Neural cell (in vitro differentiated cells): ENCODE measurements around the gene ISG20L2. TPM values are rescaled to one million over a fixed set of nuclear protein-coding genes. Genes with fewer than 3 reads are reported as not detected.

Source experiments
- H2AFZ ChIP-seq: fragments of 200-600, 300-800 bp; sonication (generic), shearing (Covaris generic); 2 replicates; pipeline ENCODE4 v1.6.0; 2014; ENCODE audit warnings: low read depth, mild to moderate bottlenecking, antibody characterized with exemption, low read length, moderate library complexity
- H3F3A ChIP-seq: fragments of 200-600 bp; shearing (Covaris generic); 2 replicates; pipeline ENCODE4 v1.6.1; 2016; ENCODE audit warnings: mild to moderate bottlenecking, moderate library complexity, mixed read lengths, antibody characterized with exemption, low read length; ENCODE audit not compliant: insufficient read depth, poor library complexity, severe bottlenecking
- H3K27ac ChIP-seq: fragments of 200-600, 300-800 bp; sonication (generic), shearing (Covaris generic); 2 replicates; pipeline ENCODE4 v1.5.1; 2014; ENCODE audit warnings: mild to moderate bottlenecking, low read length, moderate library complexity
- H3K27me3 ChIP-seq: fragments of 300-800, 200-600 bp; sonication (generic), shearing (Covaris generic); 2 replicates; pipeline ENCODE4 v1.6.0; 2014; ENCODE audit warnings: mild to moderate bottlenecking, low read depth, low read length, moderate library complexity; ENCODE audit not compliant: insufficient read depth
- H3K36me3 ChIP-seq: fragments of 300-800, 200-600 bp; sonication (generic), shearing (Covaris generic); 2 replicates; pipeline ENCODE4 v1.5.1; 2014; ENCODE audit warnings: mild to moderate bottlenecking, antibody characterized with exemption, low read length, moderate library complexity; ENCODE audit not compliant: insufficient read depth
- H3K4me2 ChIP-seq: fragments of 300-800, 200-600 bp; sonication (generic), shearing (Covaris generic); 2 replicates; pipeline ENCODE4 v1.6.0; 2014; ENCODE audit warnings: mild to moderate bottlenecking, low read length
- H3K4me3 ChIP-seq: fragments of 300-800, 200-600 bp; sonication (generic), shearing (Covaris generic); 2 replicates; pipeline ENCODE4 v1.5.1; 2014; ENCODE audit warnings: mild to moderate bottlenecking, low read length, moderate library complexity
- H3K79me2 ChIP-seq: fragments of 200-600 bp; shearing (Covaris generic); replicated peaks from 2 replicates; pipeline ENCODE4 v1.6.0; 2014; ENCODE audit warnings: mild to moderate bottlenecking, low read length, moderate library complexity; ENCODE audit not compliant: insufficient read depth
- H3K9ac ChIP-seq: fragments of 300-800, 200-600 bp; sonication (generic), shearing (Covaris generic); 2 replicates; pipeline ENCODE4 v1.6.1; 2016; ENCODE audit warnings: mild to moderate bottlenecking, low read length, mixed read lengths
- H3K9me2 ChIP-seq: fragments of 200-600 bp; shearing (Covaris generic); 2 replicates; pipeline ENCODE4 v1.6.1; 2016; ENCODE audit warnings: mild to moderate bottlenecking, low read length, mixed read lengths; ENCODE audit not compliant: insufficient read depth
- H3K9me3 ChIP-seq: fragments of 200-600, 300-800 bp; sonication (generic), shearing (Covaris generic); 2 replicates; pipeline ENCODE4 v1.6.1; 2016; ENCODE audit warnings: mild to moderate bottlenecking, mixed run types, low read length, moderate library complexity, mixed read lengths
- H4K20me1 ChIP-seq: fragments of 200-600 bp; shearing (Covaris generic); 2 replicates; pipeline ENCODE4 v1.6.1; 2016; ENCODE audit warnings: mild to moderate bottlenecking, mixed run types; ENCODE audit not compliant: insufficient read depth
- CTCF ChIP-seq: fragments of 450-650 bp; IDR thresholded peaks from 2 replicates; pipeline ENCODE4 v1.5.1; 2014; ENCODE audit warnings: antibody characterized with exemption, mild to moderate bottlenecking, moderate library complexity; ENCODE audit not compliant: poor library complexity, severe bottlenecking
- EP300 ChIP-seq: fragments of 450-650 bp; conservative IDR thresholded peaks from 2 replicates; pipeline ENCODE4 v1.6.1; 2014; ENCODE audit warnings: antibody characterized with exemption, mild to moderate bottlenecking, moderate library complexity; ENCODE audit not compliant: poor library complexity, severe bottlenecking
- EZH2 ChIP-seq: fragments of 200-600, 300-800 bp; shearing (Covaris generic), sonication (generic); IDR thresholded peaks from 2 replicates; pipeline ENCODE4 v1.6.1; 2014; ENCODE audit warnings: antibody characterized with exemption, low read length, borderline replicate concordance, mild to moderate bottlenecking; ENCODE audit not compliant: insufficient read depth, poor library complexity, severe bottlenecking
- MXI1 ChIP-seq: fragments of 450-650 bp; conservative IDR thresholded peaks from 2 replicates; pipeline ENCODE4 v1.6.1; 2014; ENCODE audit warnings: antibody characterized with exemption, mild to moderate bottlenecking; ENCODE audit not compliant: poor library complexity, severe bottlenecking
- POLR2AphosphoS5 ChIP-seq: IDR thresholded peaks from 2 replicates; pipeline ENCODE4 v1.6.1; 2012
- RAD21 ChIP-seq: fragments of 450-650 bp; conservative IDR thresholded peaks from 2 replicates; pipeline ENCODE4 v1.6.1; 2014; ENCODE audit warnings: antibody characterized with exemption, mild to moderate bottlenecking, moderate library complexity
- REST ChIP-seq: IDR thresholded peaks from 2 replicates; pipeline ENCODE4 v1.6.1; 2012; ENCODE audit warnings: borderline replicate concordance
- SMC3 ChIP-seq: fragments of 450-650 bp; conservative IDR thresholded peaks from 2 replicates; pipeline ENCODE4 v1.6.1; 2014; ENCODE audit warnings: antibody characterized with exemption, mild to moderate bottlenecking, moderate library complexity; ENCODE audit not compliant: poor library complexity
- TAF1 ChIP-seq: IDR thresholded peaks from 2 replicates; pipeline ENCODE4 v1.6.1; 2012; ENCODE audit warnings: low read depth
- polyA plus RNA-seq: library from polyadenylated mRNA; depleted of rRNA; stranded (reverse); fragments of >200 nt; gene quantifications from 2 replicates; pipeline ENCODE4 v1.2.3, GENCODE V29; 2014

The ISG20L2 gene
- polyA plus RNA-seq, 1 donor from 2014 or later, result 8.5 TPM

GRCh38 chr1:156712626-156713025 is 15.9 kb downstream of the ISG20L2 start:
- TF ChIP-seq SMC3 (no peak), CTCF (no peak), RAD21 (no peak), MXI1 (no peak), TAF1 (no peak), EP300 (no peak), EZH2 (no peak), REST (no peak), POLR2AphosphoS5 (no peak)
- Histone ChIP-seq H3K79me2 (no peaks in the 10 kb centered on the region), H3K9me2 (no peaks in the 10 kb centered on the region), H2AFZ (no peak overlapping the region), H3K27me3 (no peaks in the 10 kb centered on the region), H3K9ac (no peak overlapping the region), H3K27ac (no peak overlapping the region), H3K36me3 (no peaks in the 10 kb centered on the region), H3K4me2 (no peak overlapping the region), H3F3A (no peaks in the 10 kb centered on the region), H3K4me3 (no peak overlapping the region), H4K20me1 (no peaks in the 10 kb centered on the region), H3K9me3 (no peaks in the 10 kb centered on the region)

GRCh38 chr1:156711011-156711817 is 17.4 kb downstream of the ISG20L2 start:
- Histone ChIP-seq H4K20me1 (no peaks in the 10 kb centered on the region), H3K4me3 (no peak overlapping the region), H3K9ac (no peak overlapping the region), H3K9me3 (no peaks in the 10 kb centered on the region), H3K9me2 (no peaks in the 10 kb centered on the region), H3K79me2 (no peaks in the 10 kb centered on the region), H3K4me2 (no peak overlapping the region), H3K27me3 (no peaks in the 10 kb centered on the region), H3K27ac (no peak overlapping the region), H2AFZ (no peak overlapping the region), H3K36me3 (no peaks in the 10 kb centered on the region), H3F3A (peaks cover 3% of the 10 kb centered on the region)
- TF ChIP-seq CTCF (no peak), EZH2 (no peak), REST (no peak), POLR2AphosphoS5 (no peak), EP300 (no peak), MXI1 (no peak), SMC3 (no peak), RAD21 (no peak), TAF1 (no peak)
